GM08714 (cell line): ENCODE data around the gene LRRC57.
"Not testable (repeated sequence)": the region's sequence is repeated elsewhere in the genome, so short reads cannot be mapped to it uniquely, and the experiment has no call there.

Experiments
- H3K4me3 ChIP-seq: fragments of 200-500 bp; sonication (Bioruptor generic); 2 replicates; pipeline ENCODE4 v1.5.1; 2014; ENCODE audit warnings: mild to moderate bottlenecking, low read length, inconsistent platforms
- ZNF274 ChIP-seq: IDR thresholded peaks from 2 replicates; pipeline ENCODE4 v1.6.1; 2012; ENCODE audit warnings: mild to moderate bottlenecking, low read depth, low read length

The LRRC57 gene

DNA sequence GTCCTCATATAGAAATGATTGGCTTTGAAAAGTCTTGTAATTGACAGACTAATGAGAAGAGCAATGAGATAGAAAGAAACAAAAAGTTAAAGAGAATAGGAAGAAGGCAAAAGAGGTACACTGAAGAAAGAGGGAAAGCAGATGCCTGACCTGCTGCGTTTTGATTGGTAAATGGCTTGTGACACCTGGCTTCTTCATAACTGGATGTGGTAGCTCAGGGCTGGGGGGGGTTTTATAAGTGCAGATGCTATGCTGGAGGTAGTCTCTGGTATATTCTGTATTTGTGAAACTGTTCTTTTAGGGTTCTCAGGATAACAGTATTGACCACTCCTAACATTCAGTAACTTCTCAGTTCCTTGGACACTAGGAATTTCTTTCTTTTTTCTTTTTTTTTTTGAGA lies 28.2 kb upstream of the LRRC57 start:
- no peak for TF ChIP-seq ZNF274
- peak overlapping the region; percentile 74; the same call in 1 of the 2 replicates for H3K4me3 ChIP-seq

DNA sequence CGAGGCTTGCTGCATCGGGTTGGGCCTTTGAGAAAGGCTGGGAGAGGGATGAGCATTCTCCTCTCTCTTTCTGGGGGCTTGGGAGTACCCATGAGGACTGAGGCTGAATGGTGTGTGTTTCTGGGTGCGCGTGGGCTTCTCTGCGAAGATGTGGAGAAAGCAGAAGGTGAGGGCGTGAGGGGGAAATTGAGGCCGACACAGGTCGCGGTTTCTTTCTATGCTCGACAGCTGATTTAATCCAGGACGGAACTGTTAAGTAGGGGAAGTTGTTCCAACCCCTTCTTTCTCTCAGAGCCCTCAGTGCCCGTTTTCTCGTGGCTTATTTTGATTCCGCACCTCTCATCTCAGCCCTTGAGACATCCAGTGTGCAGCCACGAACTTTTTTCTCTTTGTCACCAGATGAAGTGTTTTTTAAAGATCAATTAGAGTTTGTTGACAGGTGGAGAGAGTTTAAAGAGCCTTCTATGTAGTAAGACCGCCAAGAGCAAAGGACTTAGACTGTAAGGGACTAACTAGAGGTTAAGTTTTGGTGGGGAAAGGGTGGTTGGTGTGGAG lies 27.5 kb upstream of the LRRC57 start:
- peak overlapping the region; percentile 74 for H3K4me3 ChIP-seq
- no peak for TF ChIP-seq ZNF274

DNA sequence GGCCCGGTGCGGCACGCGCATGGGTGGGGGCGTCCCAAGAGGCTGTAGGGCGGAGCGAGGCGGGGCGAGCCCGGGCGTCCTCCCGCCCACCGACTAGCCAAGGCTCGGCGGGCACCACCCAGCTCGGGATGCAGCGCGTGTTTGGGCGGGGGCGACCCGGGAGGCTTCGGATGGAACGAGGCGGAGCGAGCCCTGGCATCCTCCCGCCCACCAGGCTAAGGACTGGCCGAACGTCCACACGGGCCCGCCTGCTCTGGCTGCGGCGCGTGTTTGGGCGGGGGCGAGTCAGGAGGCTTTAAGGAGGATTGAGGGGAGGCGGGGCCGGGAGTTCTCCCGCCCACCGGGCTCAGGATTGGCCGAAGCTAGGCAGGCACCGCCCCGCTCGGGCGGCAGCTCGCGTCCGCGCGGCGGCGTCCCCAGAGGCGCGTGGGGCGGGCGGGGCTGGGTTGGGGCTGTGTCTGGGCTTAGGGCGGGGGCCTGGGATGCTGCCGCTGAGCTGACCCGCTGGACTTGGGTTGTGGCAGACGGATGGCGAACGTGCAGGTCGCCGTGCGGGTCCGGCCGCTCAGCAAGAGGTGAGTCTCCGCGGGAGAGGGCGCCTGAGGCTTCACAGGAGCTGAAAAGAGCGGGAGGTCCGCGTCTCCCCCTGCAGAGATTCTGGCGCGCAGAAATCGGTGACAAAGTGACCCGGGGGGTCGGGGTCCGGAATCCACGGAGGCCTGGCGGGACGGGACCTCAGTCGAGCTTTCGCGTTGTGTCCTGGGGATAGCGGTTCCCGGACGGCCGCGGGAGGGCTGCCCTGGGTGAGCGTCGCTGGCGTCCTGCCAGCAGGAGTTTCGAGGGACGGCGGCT lies 26.8 kb upstream of the LRRC57 start, which contains the start of gene STARD9:
Gene STARD9, plus strand, starts transcription at position 419 of the 852 bp plus-strand sequence. Its CDS starts 110 bp downstream, at position 529.
- H3K4me3 ChIP-seq: peak within 1 kb of the TSS; percentile 74
- no peak for TF ChIP-seq ZNF274

DNA sequence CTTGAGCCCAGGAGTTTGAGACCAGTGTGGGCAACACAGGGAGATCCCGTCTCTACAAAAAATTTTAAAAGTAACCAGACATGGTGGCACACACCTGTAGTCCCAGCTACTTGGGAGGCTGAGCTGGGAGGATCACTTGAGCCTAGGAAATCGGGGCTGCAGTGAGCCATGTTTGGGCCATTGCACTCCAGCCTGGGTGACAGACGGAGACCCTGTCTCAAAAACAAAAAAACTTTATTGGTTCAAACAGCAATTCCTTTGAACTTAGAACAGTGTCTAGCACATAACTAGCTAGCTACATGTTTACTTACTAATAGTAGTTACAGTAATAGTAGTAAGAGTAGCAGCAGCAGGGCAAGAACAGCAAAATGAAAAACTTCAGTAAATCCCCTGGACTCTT lies 10.1 kb upstream of the LRRC57 start:
- H3K4me3 ChIP-seq: no peak overlapping the region
- TF ChIP-seq ZNF274: no peak

DNA sequence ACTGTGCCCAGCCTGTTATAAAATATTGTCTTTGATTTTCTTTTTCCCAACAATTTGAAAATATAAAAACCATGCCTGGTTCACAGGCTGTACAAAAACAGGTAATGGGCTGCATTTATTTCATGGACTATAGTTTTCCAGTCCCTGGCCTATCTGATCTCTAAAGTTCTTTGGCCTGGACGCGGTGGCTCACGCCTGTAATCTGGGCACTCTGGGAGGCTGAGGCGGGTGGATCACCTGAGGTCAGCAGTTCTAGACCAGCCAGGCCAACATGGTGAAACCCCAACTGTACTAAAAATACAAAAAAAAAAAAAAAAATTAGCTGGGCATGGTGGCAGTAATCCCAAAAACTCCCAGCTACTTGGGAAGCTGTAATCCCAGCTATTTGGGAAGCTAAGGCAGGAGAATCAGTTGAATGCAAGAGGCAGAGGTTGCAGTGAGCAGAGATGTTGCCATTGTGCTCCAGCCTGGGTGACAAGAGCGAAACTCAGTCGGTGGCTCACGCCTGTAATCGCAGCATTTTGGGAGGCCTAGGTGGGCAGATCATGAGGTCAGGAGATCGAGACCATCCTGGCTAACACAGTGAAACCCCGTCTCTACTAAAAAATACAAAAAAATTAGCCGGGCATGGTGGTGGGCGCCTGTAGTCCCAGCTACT lies 8.1 kb upstream of the LRRC57 start:
- not testable (repeated sequence) for H3K4me3 ChIP-seq

DNA sequence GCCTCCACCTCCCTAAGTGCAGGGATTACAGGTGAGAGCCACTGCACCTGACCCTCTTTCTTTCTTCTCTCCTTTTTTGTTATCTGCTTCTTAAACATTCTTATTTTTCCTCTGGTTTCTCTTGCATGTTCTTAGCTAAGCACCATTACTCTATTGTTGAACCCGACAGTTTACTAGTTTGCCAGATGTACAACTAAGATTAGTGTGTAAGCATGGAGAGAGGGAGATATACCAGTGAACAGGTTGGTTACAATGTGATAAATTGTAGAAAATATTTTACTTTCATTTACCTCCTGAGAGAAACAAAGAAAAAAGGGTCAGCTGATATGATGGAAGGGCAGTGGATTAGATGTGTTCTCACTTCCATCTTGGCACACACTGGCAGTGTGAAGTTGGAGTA lies 5.0 kb upstream of the LRRC57 start:
- no peak overlapping the region for H3K4me3 ChIP-seq
- no peak for TF ChIP-seq ZNF274

DNA sequence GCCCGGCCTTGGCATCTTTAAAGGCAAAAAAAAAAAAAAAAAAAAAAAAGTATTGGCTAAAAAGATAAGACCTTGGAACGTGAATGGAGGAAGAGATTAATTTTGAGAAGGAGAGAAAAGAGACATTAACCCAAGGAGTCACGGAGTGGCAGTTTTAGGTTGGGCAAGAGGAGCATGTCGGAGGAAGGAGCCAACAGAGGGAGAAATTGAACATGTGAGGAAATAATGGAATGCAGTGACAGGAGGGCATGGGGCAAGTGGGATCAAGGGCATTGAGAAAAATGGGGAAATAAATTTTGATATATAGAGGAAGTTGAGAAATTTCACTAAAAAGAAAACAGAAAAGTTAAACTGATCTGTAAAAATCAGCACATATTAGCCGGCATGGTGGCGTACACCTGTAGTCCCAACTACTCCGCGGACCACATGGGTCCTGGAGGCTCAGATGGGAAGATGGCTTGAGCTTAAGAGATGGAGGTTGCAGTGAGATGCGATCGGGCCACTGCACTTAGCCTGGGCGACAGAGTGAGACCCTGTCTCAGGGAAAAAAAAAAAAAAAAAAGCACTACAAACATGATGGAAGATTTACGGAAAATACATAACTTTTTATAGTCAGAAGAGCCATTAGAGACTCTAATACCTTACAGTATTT lies 1.3 kb upstream of the LRRC57 start:
- TF ChIP-seq ZNF274: no peak
- peak overlapping the region; percentile 92 for H3K4me3 ChIP-seq

DNA sequence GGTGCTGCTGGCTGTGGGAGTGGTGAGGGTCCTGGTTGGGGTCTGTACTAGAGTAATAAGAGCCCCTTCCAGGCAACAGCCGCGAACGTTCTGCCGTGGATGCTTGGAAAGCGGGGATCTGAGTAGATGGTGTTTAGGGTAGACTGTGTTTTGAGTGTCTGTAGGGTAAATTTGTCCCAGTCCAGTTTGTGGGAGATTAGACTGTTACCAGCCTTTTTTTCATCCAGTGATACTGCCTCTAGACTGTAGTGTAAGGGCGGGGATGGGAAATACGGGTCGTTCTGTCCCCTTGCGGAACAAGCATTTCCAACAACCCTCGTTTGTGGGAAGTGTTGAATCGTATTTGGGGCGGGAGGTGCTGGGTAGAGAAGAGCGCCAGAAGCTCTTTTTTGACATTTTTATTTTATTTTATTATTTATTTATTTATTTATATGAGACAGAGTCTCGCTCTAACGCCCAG lies 469 bp upstream of the LRRC57 start:
- no peak for TF ChIP-seq ZNF274

DNA sequence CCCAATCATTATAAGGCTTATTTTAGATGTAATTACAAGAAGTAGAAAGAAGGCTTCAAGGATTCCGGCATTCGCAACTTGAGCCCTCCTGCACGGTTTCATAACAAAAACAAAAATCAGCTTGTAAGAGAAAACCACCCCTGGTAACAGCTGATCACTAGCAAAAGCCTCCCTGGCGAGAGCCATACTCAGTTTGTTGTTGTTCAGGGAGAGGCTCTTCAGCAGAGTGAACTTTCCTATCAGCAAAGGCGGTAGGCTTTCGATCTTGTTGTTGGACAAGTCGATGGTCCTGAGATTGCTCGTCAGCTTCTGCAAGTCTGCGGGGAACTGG lies 710 bp downstream of the LRRC57 start:
- peak overlapping the region; percentile 92 for H3K4me3 ChIP-seq
- TF ChIP-seq ZNF274: no peak

More for the DNA sequence above, 469 bp upstream of the LRRC57 start:
- H3K4me3 ChIP-seq: peak overlapping the region; percentile 92

DNA sequence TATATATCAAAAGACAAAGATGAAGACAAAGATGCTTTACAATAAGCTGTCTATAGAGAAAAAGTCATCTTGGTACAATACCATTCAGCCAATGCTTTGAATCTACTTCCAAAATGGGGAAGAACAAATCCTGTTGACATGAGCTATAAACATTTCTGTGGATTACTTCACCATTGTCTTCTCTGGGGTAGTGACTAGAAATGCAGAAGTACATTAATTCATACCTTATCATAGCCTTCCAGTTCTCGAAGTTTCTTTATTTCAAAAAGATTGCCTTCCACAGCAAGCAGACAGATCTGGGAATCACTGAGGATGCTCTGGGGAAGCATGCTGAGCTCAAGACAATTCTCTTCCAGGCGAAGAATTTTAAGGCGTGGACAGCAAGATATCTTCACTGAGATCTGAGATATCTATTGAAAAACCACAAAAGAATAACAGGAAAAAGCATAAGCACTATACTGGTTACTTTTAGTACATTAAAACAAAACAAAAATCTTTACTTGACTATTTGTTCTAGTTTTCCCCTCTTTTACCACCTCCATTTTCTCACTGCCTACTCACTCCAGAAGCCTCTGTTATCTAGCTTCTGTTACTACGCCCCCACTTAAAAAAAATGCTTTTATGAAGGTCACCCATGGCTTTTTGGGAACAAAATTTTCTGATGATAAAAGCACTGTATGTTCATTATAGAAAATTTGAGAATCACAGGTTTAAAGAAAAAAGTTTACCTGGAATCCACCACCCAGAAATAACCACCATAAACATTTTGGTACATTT lies 3.6 kb downstream of the LRRC57 start:
- TF ChIP-seq ZNF274: no peak

DNA sequence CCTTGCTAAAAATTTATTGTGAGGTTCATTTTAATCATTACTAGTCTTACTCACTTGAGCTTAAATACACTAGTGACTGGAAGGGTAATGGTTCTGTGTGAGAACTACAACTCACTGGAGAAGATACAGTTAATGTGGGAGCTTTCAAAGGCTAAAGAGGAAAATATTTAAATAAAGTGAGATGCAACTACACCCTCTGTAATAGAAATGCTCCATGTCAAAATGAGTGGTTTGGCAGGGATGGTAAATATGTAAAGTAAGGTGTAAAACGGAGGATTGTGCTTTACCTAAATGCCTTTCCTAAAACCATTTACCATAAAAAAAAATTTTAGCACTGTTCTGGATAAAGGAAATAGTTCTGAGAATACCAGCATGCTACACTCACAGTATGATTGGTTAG lies 15.3 kb downstream of the LRRC57 start:
- H3K4me3 ChIP-seq: no peak overlapping the region
- no peak for TF ChIP-seq ZNF274

More for the DNA sequence above, 3.6 kb downstream of the LRRC57 start:
- H3K4me3 ChIP-seq: no peak overlapping the region

DNA sequence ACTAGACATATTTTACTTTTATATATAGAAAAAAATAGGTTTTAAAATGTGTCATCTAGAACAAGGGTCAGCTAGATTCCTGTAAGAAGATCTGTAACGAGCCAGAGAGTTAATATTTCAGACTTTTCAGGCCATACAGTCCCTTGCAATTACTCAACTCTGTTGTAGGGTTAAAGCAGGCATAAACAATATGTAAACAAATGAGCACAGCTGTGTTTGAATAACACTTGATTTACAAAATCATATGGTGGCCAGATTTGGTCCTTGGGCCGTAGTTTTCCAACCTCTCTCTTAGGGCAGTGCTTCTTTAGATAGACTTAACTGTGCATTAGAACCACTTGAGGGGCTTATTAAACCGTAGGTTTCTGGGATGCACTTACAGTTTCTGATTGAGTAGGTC lies 19.6 kb downstream of the LRRC57 start:
- TF ChIP-seq ZNF274: no peak
- no peak overlapping the region for H3K4me3 ChIP-seq

DNA sequence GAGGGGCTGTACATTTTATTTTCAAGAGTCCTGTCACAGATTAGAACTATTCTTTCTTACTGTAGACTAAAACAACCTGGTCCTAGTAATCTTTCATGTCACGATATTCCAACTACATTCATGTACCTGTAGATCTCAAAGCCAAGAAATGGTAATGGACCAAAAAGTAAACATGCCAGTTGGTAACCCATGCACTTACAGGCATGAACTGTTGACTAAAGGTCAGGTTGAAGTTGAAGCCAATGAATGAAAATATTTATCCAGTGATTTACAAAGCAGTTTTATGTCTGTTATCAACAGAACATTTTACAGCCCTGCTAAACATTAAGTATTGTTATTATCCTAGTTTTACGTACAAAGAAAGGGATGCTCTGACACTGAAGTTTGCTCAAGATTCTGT lies 25.3 kb downstream of the LRRC57 start:
- TF ChIP-seq ZNF274: no peak
- no peak overlapping the region for H3K4me3 ChIP-seq

DNA sequence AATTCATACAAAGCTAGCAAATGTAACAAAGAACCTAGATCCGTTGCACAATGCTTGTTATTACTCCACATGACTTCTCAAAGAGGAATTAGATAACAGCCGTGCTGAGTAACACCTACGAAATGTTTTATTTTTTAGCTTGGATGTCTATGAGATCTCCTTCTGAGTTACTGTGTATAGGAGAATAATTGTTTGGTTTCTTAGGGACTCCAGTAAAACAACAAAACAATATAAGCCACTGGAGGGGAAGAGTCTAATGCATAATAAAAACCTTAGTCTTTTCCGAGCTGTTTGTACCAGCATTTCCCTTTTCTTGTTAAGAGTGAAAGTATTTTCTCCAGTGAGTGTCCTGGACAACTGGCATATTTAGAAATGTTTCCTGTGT lies 37.6 kb downstream of the LRRC57 start:
- no peak for TF ChIP-seq ZNF274
- no peak overlapping the region for H3K4me3 ChIP-seq
